Tibial nerve (tissue), 4 donors: ENCODE measurements around the gene TRABD2B.

ENCODE experiments used
- CTCF ChIP-seq, 5 experiments: fragments of 200-600 bp in 3 of 5; fragments of 450-650 bp in 2 of 5; sonication (generic) in 3 of 5; IDR thresholded peaks; one replicate each; pipeline ENCODE4 v1.5.1; 2016 to 2019; ENCODE audit warnings: antibody characterized with exemption in 5 of 5, mild to moderate bottlenecking in 3 of 5, moderate library complexity in 2 of 5
- EP300 ChIP-seq, 2 donors: sonication (generic); formaldehyde crosslinking; IDR thresholded peaks; one replicate each; pipeline ENCODE4 v1.6.1; 2017; ENCODE audit warnings: antibody characterized with exemption in 2 of 2, mild to moderate bottlenecking in 1 of 2
- POLR2A ChIP-seq, 2 donors: fragments of 450-650 bp; IDR thresholded peaks; one replicate each; pipeline ENCODE4 v1.6.1; 2017; ENCODE audit warnings: antibody characterized with exemption in 2 of 2, mild to moderate bottlenecking in 2 of 2, moderate library complexity in 2 of 2

GRCh38 chr1:47888294-47888629 is 108.9 kb downstream of the TRABD2B start:
- TF ChIP-seq CTCF (IDR thresholded peaks at IDR 0.05) (no peak), POLR2A (IDR thresholded peaks at IDR 0.05) (no peak), EP300 (IDR thresholded peaks at IDR 0.05) (no peak)
